ENCODE measurements around the gene NCKAP5L. TPM values are rescaled to one million over a fixed set of nuclear protein-coding genes. Genes with fewer than 3 reads are reported as not detected.

Gene NCKAP5L
- total RNA-seq, 1 experiment from 2014 or later = 13.3 TPM

DNA sequence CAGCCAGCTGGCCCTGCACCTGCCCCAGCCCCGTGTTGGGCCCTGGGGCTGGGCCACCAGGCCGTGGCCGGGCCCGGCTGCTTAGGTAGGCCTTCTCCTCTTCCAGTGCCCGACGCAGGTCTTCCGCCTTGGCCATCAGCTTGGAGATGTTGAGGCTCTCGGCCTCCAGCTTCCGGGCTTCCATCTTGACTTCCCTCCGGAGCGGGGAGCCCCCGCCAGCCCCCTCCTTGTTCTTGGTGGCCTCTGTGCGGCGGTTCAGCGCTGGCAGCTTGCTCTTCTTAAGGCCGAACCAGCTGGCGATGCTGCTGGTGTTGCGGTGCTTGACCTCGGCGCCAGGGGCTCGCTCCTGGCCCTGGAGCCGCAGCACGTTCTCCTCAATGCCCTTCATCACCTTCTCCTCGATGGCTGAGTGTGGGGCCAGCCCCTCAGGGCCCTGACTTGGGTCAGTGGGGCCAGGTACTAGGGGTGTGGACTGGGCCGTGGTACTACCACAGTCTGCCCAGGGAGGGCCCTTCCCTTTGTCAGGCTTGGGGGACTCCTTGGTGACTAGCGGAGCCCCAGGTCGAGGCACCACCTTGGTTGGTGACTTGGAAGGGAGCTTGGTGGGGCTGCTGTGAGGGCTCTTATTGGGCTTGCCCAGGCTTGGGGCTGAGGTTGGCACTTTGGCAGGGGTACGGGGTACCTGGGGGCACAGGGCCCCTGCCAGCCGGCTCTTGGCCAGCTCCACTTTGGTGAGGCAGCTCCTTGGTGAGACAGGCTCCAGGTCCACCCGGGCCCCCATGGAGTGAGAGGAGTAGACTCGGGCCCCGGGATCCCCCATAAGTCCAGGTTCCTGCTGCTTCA, 33.2 kb downstream of the NCKAP5L start:
- intact Hi-C loops (cut with micrococcal nuclease) = no loop called here
- no peaks in the 10 kb centered on the region for H4K20me1 ChIP-seq (ENCODE audit: low read length)
- no peak for ATAC-seq
- DNase-seq = no peak
- H3K4me2 ChIP-seq (ENCODE audit: low read length) = no peak overlapping the region
- H3K9me3 ChIP-seq (ENCODE audit: low read length) = no peaks in the 10 kb centered on the region
- H3K9me2 ChIP-seq (replicated peaks; ENCODE audit: low read length) = no peaks in the 10 kb centered on the region
- no peak for TF ChIP-seq EZH2phosphoT487 (IDR thresholded peaks at IDR 0.05; ENCODE audit: borderline replicate concordance, low read length)
- TF ChIP-seq CTCF (conservative IDR thresholded peaks at IDR 0.05; ENCODE audit: low read depth, low read length) = no peak
- TF ChIP-seq EZH2 (IDR thresholded peaks at IDR 0.05; ENCODE audit: low read length, unreplicated experiment) = no peak
- no peaks in the 10 kb centered on the region for H3K79me2 ChIP-seq (ENCODE audit: low read length)
- no peaks in the 10 kb centered on the region for H3K27me3 ChIP-seq (ENCODE audit: low read length)
- no peaks in the 10 kb centered on the region for H3F3A ChIP-seq (ENCODE audit: low read length, unreplicated experiment)
- no peaks in the 10 kb centered on the region for H3K4me1 ChIP-seq (ENCODE audit: insufficient read depth, low read length)
- no peak overlapping the region for H3K27ac ChIP-seq (ENCODE audit: low read length)
- CTCF ChIA-PET = no interaction called here
- POLR2A ChIA-PET (ENCODE audit: unreplicated experiment) = no interaction called here
- H3K4me3 ChIP-seq (ENCODE audit: low read length) = no peak overlapping the region
- no peaks in the 10 kb centered on the region for H3K36me3 ChIP-seq (ENCODE audit: low read depth, low read length)
- TSS peak; percentile 16 for BruUV-seq (replicated peaks)
- H2AFZ ChIP-seq (ENCODE audit: low read length) = no peak overlapping the region
- H3K9ac ChIP-seq (ENCODE audit: low read length) = no peak overlapping the region

DNA sequence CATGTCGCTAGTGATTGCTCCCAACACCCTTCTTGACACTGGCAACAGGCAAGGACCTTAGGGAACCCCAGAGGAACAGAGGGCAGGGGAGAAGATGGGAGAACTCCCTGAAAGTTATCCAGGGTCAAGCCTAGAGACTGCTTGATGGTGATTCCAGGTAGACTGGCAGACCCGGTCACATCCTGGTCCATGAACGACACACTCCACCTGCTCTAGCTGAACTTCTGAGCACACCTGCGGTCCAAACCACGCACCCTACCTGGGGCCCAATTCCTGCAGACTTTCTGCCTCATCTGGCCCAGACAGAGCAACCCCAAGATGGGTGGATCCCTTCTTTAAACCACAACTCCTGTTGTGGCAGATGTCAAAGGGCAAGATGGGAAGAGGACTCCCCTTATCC, 34.2 kb downstream of the NCKAP5L start:
- H3K9me2 ChIP-seq (replicated peaks; ENCODE audit: low read length) = no peaks in the 10 kb centered on the region
- intact Hi-C loops (cut with micrococcal nuclease) = no loop called here

More for the DNA sequence above, 34.2 kb downstream of the NCKAP5L start:
- Histone ChIP-seq H3K4me3 (ENCODE audit: low read length) (no peak overlapping the region), H3F3A (ENCODE audit: low read length, unreplicated experiment) (no peaks in the 10 kb centered on the region), H3K27me3 (ENCODE audit: low read length) (no peaks in the 10 kb centered on the region), H3K79me2 (ENCODE audit: low read length) (no peaks in the 10 kb centered on the region), H3K27ac (ENCODE audit: low read length) (no peak overlapping the region), H3K4me2 (ENCODE audit: low read length) (no peak overlapping the region), H2AFZ (ENCODE audit: low read length) (no peak overlapping the region), H3K9ac (ENCODE audit: low read length) (no peak overlapping the region), H3K9me3 (ENCODE audit: low read length) (no peaks in the 10 kb centered on the region), H3K36me3 (ENCODE audit: low read depth, low read length) (no peaks in the 10 kb centered on the region), H4K20me1 (ENCODE audit: low read length) (no peaks in the 10 kb centered on the region), H3K4me1 (ENCODE audit: insufficient read depth, low read length) (no peaks in the 10 kb centered on the region)
- ATAC-seq = no peak
- BruUV-seq (replicated peaks) = no TSS peak
- POLR2A ChIA-PET (ENCODE audit: unreplicated experiment) = interaction anchor here (0.5 kb wide), 1 partner anchor 11 kb away, joined by 5 read pairs; no protein-coding TSS in a partner anchor
- no peak for DNase-seq
- CTCF ChIA-PET = no interaction called here
- TF ChIP-seq EZH2phosphoT487 (IDR thresholded peaks at IDR 0.05; ENCODE audit: borderline replicate concordance, low read length) = no peak
- TF ChIP-seq EZH2 (IDR thresholded peaks at IDR 0.05; ENCODE audit: low read length, unreplicated experiment) = no peak
- TF ChIP-seq CTCF (conservative IDR thresholded peaks at IDR 0.05; ENCODE audit: low read depth, low read length) = no peak
